HG03025 (cell line): ENCODE data around the gene CDC25C.
"Not testable (repeated sequence)": the region's sequence is repeated elsewhere in the genome, so short reads cannot be mapped to it uniquely, and the experiment has no call there.

ENCODE experiments used
- ATAC-seq: cut with Tn5 transposase; IDR thresholded peaks from one replicate; pipeline ENCODE4 v1.9.1; 2021; ENCODE audit warnings: mild to moderate bottlenecking, moderate library complexity; ENCODE audit not compliant: unreplicated experiment, low FRiP score

CDC25C gene

DNA sequence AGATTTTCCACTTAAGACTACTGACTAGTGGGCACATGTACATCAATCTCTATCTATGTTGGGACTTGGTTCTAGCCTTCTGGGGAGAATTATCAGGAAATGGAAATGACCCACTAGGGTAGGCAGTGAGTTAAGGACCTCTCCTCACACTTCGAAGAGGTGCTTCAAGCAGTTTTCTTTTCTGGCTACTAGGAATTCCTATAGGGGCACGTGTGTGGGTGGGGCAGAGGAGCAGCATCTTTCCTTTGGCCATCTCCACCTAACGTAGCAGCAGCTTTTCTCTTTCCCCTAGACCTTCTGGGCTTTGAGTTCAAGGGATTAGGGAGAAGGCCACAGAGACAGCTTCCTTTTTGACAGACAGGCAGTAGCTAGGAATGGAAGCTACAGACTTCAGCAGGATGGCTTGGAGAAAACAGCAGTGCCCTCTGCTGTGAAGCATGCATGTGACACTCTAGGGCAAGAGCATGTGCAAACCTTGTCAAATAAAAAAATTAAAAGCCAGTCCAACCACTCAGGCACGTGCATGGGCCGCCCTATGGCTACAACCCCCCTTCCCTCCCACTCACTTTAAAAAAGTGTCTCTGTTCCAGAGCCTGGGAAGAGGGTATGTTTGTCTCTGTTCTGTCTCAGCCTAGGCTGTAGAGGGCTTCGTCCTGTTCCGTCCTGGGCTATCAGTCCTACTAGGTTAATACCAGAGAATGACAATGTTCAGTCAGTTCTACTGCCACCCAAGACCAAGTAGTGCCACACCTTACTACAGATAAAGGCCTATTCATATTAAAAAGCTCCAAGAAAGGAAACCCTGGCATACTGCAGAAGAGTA lies 48.5 kb downstream of the CDC25C start:
- no peak for ATAC-seq

DNA sequence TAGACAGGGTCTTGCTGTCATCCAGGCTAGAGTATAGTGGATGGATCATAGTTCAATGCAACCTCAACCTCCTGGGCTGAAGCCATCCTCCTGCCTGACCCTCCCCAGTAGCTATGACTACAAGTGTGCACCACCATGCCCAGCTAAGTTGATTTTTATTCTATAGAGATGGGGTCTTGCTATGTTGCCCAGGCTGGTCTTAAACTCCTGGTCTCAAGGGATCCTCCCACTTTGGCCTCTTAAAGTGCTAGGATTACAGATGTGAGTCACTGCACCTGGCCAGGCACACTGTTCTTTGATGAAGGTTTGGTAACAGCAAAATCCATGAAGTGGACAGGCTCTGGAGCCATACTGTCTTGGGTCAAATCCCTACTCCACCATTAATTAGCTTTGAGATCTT lies 50.7 kb downstream of the CDC25C start:
- no peak for ATAC-seq

DNA sequence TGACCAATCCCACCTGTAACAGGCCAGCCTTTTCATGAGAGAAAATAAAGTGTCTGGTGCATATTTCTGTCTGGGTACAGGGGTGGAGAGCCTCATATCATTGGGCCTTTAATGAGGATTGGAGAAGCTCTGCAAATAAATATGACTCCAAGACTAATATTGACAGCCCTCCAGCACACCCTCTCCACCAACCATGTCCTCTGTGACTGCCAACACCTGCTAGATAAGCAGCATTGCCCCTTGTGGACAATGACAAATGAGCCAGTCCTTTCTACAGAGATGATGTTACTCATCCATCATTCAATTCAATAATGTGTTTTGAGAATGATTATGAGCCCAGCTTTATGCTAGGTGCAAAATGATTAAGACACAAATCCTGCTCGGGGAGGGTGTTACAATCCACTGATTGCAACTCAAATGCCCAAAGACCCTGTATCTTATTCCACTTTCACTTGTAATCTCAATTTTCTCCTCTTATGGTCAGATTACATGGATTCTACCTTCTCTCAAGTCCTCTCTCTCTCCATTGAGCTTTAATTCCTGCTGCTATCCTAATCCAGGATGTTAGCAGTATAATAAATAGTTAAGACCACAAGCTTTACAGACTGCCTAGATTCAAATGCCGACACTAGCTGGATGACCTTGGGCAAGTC lies 55.1 kb downstream of the CDC25C start:
- no peak for ATAC-seq

- no peak for ATAC-seq
Measured at GRCh38 chr5:138275895-138276294, 55.7 kb downstream of the CDC25C start.

DNA sequence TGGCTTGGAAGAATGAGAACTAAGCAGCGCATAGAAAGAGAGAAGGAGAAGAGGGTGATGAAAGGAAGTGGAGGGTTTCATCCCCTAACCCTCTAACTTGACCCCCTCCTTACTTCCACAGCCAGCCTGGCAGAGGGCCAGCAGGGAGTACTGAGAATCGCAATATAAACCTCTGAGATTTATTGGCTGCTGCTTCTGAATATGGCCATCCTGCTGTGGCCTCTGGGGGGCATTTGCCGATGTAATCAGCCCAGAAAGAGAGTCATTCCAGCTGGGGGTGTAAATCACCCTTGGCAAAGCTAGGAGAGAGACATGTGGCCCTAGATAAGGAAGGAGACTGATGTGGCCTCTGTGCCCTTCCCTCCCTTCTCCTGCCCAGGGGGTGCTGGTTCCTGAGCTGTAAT lies 56.2 kb downstream of the CDC25C start:
- no peak for ATAC-seq

DNA sequence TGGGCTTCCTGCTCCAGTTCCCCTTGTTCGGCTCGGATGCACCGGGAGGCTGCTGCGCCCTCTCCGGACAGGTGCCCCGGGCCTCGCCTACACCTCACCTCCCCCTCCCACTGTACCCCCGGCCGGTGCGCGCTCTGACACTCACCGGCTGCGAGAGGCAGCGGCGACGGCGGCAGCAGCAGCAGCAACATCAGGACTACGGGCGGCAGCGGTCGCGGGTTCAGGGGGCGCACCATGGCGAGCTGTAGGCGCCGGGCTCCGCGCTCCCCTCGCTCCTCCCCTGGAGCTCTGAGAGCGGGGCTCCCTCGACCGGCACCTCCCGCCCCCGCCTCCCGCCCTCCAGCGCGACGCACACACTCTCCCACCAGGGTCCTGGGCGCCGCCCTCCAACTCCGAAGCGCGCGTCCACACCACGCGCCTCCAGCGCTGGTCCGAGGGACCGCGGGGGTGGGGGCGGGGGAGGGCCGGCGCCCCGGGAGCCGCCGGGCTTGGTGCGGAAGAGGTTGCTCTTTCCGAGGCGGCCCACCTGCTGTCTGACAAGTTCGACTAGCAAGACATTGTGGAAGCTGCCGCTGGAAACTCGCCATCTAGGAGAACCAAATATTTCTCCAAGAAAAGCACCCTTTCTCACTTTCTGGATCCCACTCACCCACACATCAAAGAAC lies 57.3 kb downstream of the CDC25C start, which contains the start of gene GFRA3:
Gene GFRA3, minus strand, starts transcription at position 433 of the 665 bp plus-strand sequence. Its CDS starts 197 bp downstream, at position 236.
- ATAC-seq, result no peak

DNA sequence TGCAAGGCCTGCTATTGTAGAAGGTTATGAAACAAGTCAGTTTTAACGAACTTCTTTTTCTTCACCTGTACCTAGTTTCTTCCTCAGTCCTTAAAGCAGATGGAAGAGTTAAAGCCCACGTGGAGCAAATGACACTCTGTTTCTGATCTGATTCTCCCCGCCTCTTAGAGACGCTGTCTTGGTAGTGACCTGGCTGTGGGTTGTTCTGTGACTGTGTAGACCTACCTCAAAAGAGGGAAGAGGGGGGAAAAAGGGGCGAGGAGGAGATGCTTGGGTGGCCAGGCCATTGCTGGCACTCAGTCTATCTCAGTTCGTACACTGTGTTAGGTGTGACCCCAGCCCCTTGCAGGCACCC lies 57.8 kb downstream of the CDC25C start:
- ATAC-seq, result no peak

DNA sequence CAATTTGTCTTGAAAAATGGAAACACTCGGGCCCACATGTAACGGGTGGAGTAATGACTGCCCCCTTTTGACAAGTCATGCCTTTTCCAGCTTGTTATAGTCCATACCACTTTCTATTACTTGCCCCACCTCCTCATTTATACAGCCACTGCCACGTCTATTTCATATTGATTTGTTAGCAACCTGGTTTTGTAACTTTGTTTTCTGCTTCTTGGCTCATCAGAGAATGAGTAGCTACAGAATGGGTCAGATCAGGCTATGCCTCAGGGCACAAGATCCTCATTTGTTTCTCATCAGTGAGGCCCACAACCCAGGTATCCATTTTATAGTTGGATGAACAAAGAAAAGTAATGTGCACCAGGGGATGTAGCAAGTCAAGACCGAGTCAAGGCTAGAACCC lies 58.9 kb downstream of the CDC25C start:
- no peak for ATAC-seq

GRCh38 chr5:138271281-138271680 lies 60.3 kb downstream of the CDC25C start:
- ATAC-seq, result no peak

- no peak for ATAC-seq
Measured at GRCh38 chr5:138264183-138264582, 67.4 kb downstream of the CDC25C start.

GRCh38 chr5:138263581-138263980 lies 68.0 kb downstream of the CDC25C start:
- ATAC-seq, result no peak

GRCh38 chr5:138258704-138259292 lies 72.8 kb downstream of the CDC25C start:
- no peak for ATAC-seq

GRCh38 chr5:138257583-138257982 lies 74.0 kb downstream of the CDC25C start:
- ATAC-seq, result no peak

- ATAC-seq, result no peak
Measured at GRCh38 chr5:138252944-138253343, 78.7 kb downstream of the CDC25C start.

- not testable (repeated sequence) for ATAC-seq
Measured at GRCh38 chr5:138247800-138248199, 83.8 kb downstream of the CDC25C start.

DNA sequence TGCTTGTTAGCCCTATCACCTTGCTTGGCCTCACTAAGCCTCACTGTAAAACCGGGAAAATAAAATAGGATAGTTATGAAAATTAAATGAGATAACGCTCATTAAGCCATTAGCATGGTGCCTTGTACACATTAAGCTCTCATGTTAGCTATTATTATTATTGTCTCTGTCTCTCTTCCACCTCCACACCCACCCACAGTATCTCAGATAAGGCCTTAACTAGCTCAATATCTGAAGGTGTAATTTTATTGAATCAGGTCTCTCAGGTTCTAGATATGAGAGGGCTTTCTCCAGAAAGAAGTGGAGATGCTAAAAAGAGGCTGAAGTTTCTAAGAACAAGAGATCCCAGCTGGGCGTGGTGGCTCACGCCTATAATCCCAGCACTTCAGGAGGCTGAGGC lies 84.8 kb downstream of the CDC25C start:
- no peak for ATAC-seq

DNA sequence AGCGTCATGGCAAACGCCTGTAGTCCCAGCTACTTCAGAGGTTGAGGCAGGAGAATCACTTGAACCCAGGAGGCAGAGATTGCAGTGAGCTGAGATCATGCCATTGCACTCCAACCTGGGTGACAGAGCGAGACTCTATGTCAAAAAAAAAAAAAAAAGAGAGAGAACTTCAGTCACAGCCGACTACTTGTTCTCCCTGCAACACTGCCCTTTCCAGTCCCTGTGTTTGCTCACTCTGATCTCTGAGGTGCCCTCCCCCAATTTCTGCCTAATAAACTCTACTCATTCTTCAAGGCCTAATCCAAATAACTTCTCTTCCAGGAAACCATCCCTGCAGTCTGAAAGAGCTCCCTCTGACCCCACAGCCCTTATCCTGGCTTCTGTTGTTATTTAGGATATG lies 85.3 kb downstream of the CDC25C start:
- ATAC-seq, result no peak

GRCh38 chr5:138245717-138246116 lies 85.9 kb downstream of the CDC25C start:
- ATAC-seq, result no peak

- ATAC-seq, result no peak
Measured at GRCh38 chr5:138243794-138244193, 87.8 kb downstream of the CDC25C start.

DNA sequence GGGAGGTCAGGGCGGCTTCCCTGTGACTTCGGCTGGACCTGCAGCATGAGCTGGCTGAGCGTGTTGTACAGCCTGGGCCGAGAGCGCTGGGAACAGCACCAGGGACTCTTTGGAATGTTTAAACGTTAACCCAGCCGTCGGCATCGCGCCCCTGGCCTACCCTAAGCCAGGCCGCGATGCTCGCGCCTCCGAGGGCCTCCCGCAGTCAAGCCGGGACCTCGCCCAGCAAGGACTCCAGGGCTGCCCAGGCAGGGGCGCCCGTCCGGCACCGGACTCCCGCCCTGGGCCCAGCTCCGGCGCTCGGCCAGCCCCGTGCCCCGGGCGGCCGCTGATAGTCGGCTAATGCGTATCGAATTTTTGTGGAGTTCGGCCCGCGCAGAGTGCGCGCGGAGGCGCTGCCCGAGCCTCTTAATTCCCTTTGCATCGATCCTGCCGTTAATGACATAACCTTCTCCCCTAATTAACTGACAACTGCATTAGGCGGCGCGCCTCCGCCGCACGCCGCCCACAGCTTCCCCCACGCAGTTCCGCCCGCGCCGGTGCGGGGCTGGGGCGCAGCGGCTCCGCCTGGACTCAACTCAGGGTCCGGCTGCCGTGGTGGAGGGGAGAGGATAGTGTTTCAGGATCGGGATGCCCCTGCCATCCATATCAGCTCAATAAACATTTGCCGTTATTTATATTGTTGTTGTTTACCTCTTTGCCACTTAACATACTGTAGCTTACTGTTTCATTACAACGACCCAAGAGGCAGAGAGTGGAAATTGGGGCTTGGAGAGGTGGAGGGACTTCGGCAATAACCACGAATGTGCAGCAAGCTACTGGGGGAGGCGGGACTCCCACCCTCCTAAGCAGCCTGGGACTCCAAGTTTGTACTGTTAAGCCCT lies 89.7 kb downstream of the CDC25C start:
- no peak for ATAC-seq
